GM12878 (cell line): ENCODE data around the gene TTLL13. TPM values are rescaled to one million over a fixed set of nuclear protein-coding genes. Genes with fewer than 3 reads are reported as not detected.

Source experiments
- ATAC-seq: fragments of 200-7000 bp; cut with Tn5 transposase; 3 replicates; pipeline ENCODE4 v1.9.1; 2020; ENCODE audit warnings: mild to moderate bottlenecking, moderate library complexity
- BruUV-seq: library from RNA; stranded (reverse); fragments of 400-500 nt; replicated peaks from 2 replicates; lab custom pipeline; 2021; lab: Mats Ljungman, UMichigan
- CTCF ChIA-PET: fragments of 300-600 bp; sonication (Branson Sonifier 250); formaldehyde crosslinking; extraction: SDS; loops from one replicate; lab custom pipeline; 2021; ENCODE audit warnings: inconsistent platforms; lab: Yijun Ruan, JAX
- POLR2A ChIA-PET: fragments of 350-600 bp; formaldehyde crosslinking; extraction: SDS; loops from one replicate; lab custom pipeline; 2021; ENCODE audit warnings: inconsistent platforms; lab: Charles Lee
- RAD21 ChIA-PET: fragments of 300-600 bp; sonication (Branson Sonifier 250); formaldehyde crosslinking; loops from one replicate; lab custom pipeline; 2023; ENCODE audit warnings: antibody characterized with exemption; ENCODE audit not compliant: unreplicated experiment; lab: Charles Lee
- SMC1A ChIA-PET: fragments of 300-600 bp; sonication (Branson Sonifier 250); formaldehyde crosslinking; loops from one replicate; lab custom pipeline; 2023; ENCODE audit not compliant: unreplicated experiment, uncharacterized antibody; lab: Charles Lee
- DNase-seq: peaks from one replicate; pipeline ENCODE4 v3.0.0-alpha.2; 2011; ENCODE audit warnings: low read depth, low spot score
- FAIRE-seq: peaks from 3 replicates; lab custom pipeline; 2011; peaks lifted over from hg19 to GRCh38; lab: Jason Lieb, UNC
- H2AFZ ChIP-seq: 2 replicates; pipeline ENCODE4 v1.6.0; 2011; ENCODE audit warnings: low read depth, low read length, control low read depth; ENCODE audit not compliant: control insufficient read depth
- H3K27ac ChIP-seq: 2 replicates; pipeline ENCODE4 v1.5.1; 2011; ENCODE audit warnings: control low read depth; ENCODE audit not compliant: control insufficient read depth, insufficient read depth
- H3K27me3 ChIP-seq, 2 experiments: replicated peaks in 1 of 2; 2 replicates each; pipeline versions ENCODE4 v1.6.0 to v1.6.1; 2011; ENCODE audit warnings: low read length in 1 of 2; ENCODE audit not compliant: control insufficient read depth in 2 of 2, insufficient read depth in 2 of 2
- H3K36me3 ChIP-seq, 2 experiments: 2 replicates each; pipeline ENCODE4 v1.5.1; 2011; ENCODE audit warnings: low read length in 1 of 2; ENCODE audit not compliant: control insufficient read depth in 2 of 2, insufficient read depth in 2 of 2
- H3K4me1 ChIP-seq: 2 replicates; pipeline ENCODE4 v1.6.1; 2011; ENCODE audit warnings: mild to moderate bottlenecking, low read length, moderate library complexity, mixed read lengths; ENCODE audit not compliant: control insufficient read depth, insufficient read depth
- H3K4me2 ChIP-seq: 2 replicates; pipeline ENCODE4 v1.6.0; 2011; ENCODE audit warnings: control low read depth; ENCODE audit not compliant: control insufficient read depth, insufficient read depth
- H3K4me3 ChIP-seq: fragments of 200-600 bp; sonication (generic); 2 replicates; pipeline ENCODE4 v1.5.1; 2016
- H3K79me2 ChIP-seq: 2 replicates; pipeline ENCODE4 v1.6.0; 2011; ENCODE audit warnings: low read length; ENCODE audit not compliant: control insufficient read depth, insufficient read depth
- H3K9ac ChIP-seq: 2 replicates; pipeline ENCODE4 v1.8.0; 2011; ENCODE audit warnings: low read length, control low read depth, mixed read lengths; ENCODE audit not compliant: control insufficient read depth, insufficient read depth
- H3K9me3 ChIP-seq: replicated peaks from 3 replicates; pipeline ENCODE4 v1.5.1; 2011; ENCODE audit warnings: mild to moderate bottlenecking, low read length; ENCODE audit not compliant: control insufficient read depth, insufficient read depth
- H4K20me1 ChIP-seq: 2 replicates; pipeline ENCODE4 v1.6.0; 2011; ENCODE audit not compliant: control insufficient read depth, insufficient read depth
- ASH2L ChIP-seq: fragments of 300-600, 200-600 bp; sonication (generic); IDR thresholded peaks from 2 replicates; pipeline ENCODE4 v1.6.1; 2017; ENCODE audit warnings: low read depth, mild to moderate bottlenecking, borderline replicate concordance
- CEBPZ ChIP-seq: fragments of 150-350 bp; IDR thresholded peaks from 2 replicates; pipeline ENCODE4 v1.6.1; 2016; ENCODE audit warnings: low read depth, low read length
- CHD2 ChIP-seq: IDR thresholded peaks from 2 replicates; pipeline ENCODE4 v1.6.1; 2011; ENCODE audit warnings: low read depth, low read length, improper control_type of control experiment, borderline replicate concordance
- HDAC6 ChIP-seq: fragments of 200-600 bp; sonication (generic); IDR thresholded peaks from one replicate; pipeline ENCODE4 v1.8.0; 2017; ENCODE audit warnings: antibody characterized with exemption; ENCODE audit not compliant: unreplicated experiment
- KAT2A ChIP-seq: conservative IDR thresholded peaks from 2 replicates; pipeline ENCODE4 v1.6.1; 2011; ENCODE audit warnings: low read depth, low read length; ENCODE audit not compliant: control insufficient read depth
- MEF2B ChIP-seq: fragments of 450-650 bp; IDR thresholded peaks from 2 replicates; pipeline ENCODE4 v1.6.1; 2018; ENCODE audit warnings: mild to moderate bottlenecking, moderate library complexity; ENCODE audit not compliant: partially characterized antibody, poor library complexity, severe bottlenecking
- MLLT1 ChIP-seq: fragments of 450-650 bp; IDR thresholded peaks from 2 replicates; pipeline ENCODE4 v1.6.1; 2016; ENCODE audit warnings: mild to moderate bottlenecking
- MTA2 ChIP-seq: fragments of 450-650 bp; IDR thresholded peaks from 2 replicates; pipeline ENCODE4 v1.6.1; 2016; ENCODE audit warnings: low read depth, mild to moderate bottlenecking, moderate library complexity
- MXI1 ChIP-seq: fragments of 150-350 bp; IDR thresholded peaks from 2 replicates; pipeline ENCODE4 v1.6.1; 2011; ENCODE audit warnings: low read depth, mild to moderate bottlenecking, inconsistent platforms, low read length, improper control_type of control experiment
- SIN3A ChIP-seq: IDR thresholded peaks from 2 replicates; pipeline ENCODE4 v1.6.1; 2012; ENCODE audit warnings: low read depth, low read length, improper control_type of control experiment
- SUPT20H ChIP-seq: IDR thresholded peaks from 2 replicates; pipeline ENCODE4 v1.6.1; 2011; ENCODE audit warnings: low read depth, mild to moderate bottlenecking, low read length, moderate library complexity, borderline replicate concordance; ENCODE audit not compliant: control insufficient read depth
- TCF12 ChIP-seq: IDR thresholded peaks from 2 replicates; pipeline ENCODE4 v1.6.1; 2011; ENCODE audit warnings: low read depth, mild to moderate bottlenecking, low read length
- TCF3 ChIP-seq: IDR thresholded peaks from 2 replicates; pipeline ENCODE4 v1.6.1; 2012; ENCODE audit warnings: low read depth, mild to moderate bottlenecking, low read length, borderline replicate concordance; ENCODE audit not compliant: insufficient read depth
- USF2 ChIP-seq: IDR thresholded peaks from 2 replicates; pipeline ENCODE4 v1.6.1; 2011; ENCODE audit warnings: low read depth, low read length, improper control_type of control experiment, borderline replicate concordance
- ZSCAN29 ChIP-seq: fragments of 450-650 bp; IDR thresholded peaks from 2 replicates; pipeline ENCODE4 v1.6.1; 2017; ENCODE audit warnings: mild to moderate bottlenecking, moderate library complexity
- ZZZ3 ChIP-seq: IDR thresholded peaks from 2 replicates; pipeline ENCODE4 v1.6.1; 2011; ENCODE audit warnings: low read depth; ENCODE audit not compliant: control insufficient read depth, insufficient read length
- WGBS: methylation state at CpG from one replicate; pipeline ENCODE4 v1.1.6; 2016; ENCODE audit warnings: low lambda C conversion rate; ENCODE audit not compliant: insufficient replicate concordance, insufficient coverage; ENCODE audit errors: missing lambda C conversion rate; 5-methylcytosine and 5-hydroxymethylcytosine counted together
- in situ Hi-C: fragments of 300-500 bp; cut with MboI; formaldehyde crosslinking; loops from 9 replicates; pipeline ENCODE4 v1.14.3; 2018; ENCODE audit warnings: mixed read lengths
- intact Hi-C: fragments of 100-400 bp; cut with micrococcal nuclease; formaldehyde crosslinking; loops from one replicate; pipeline ENCODE4 v1.14.2; 2022; ENCODE audit not compliant: unreplicated experiment
- polyA plus RNA-seq, 11 experiments: library from polyadenylated mRNA; depleted of rRNA in 4 of 11; unstranded in 6 of 11; stranded (reverse) in 5 of 11; fragments of >200 nt; fragmentation: Nextera tagmentation in 4 of 11; fragmentation: Illumina TruSeq in 1 of 11; extraction: Ambion mirVana in 4 of 11; extraction: Trizol in 1 of 11; gene quantifications; 1 replicate in 1 of 11; 2 replicates in 10 of 11; pipeline versions ENCODE4 v1.2.1 to v1.2.3, GENCODE V29; 2011 to 2016; ENCODE audit warnings: inconsistent platforms in 2 of 11, missing spikeins in 2 of 11, low read depth in 1 of 11
- total RNA-seq, 4 experiments: library from RNA; depleted of rRNA in 3 of 4; stranded (reverse); fragments of >200 nt in 3 of 4; fragmentation: Illumina TruSeq in 1 of 4; extraction: Trizol in 1 of 4; gene quantifications; 2 replicates each; pipeline versions ENCODE4 v1.2.1 to v1.2.3, GENCODE V29; 2013 to 2021

The TTLL13 gene
- total and polyA plus RNA-seq, 10 of the 15 experiments (the other 5 are each of a cell fraction or from before 2014, with no cell fraction given), result 0.03 to 0.32 (median 0.13) TPM; not detected in 1

GRCh38 chr15:90257776-90258175 lies 8.4 kb downstream of the TTLL13 start (continued):
- no peak for TF ChIP-seq TCF12
- no peak for TF ChIP-seq ZSCAN29
- no peak for TF ChIP-seq CHD2
- no peak for TF ChIP-seq HDAC6
- TF ChIP-seq MEF2B, result no peak

- no peaks in the 10 kb centered on the region for H3K36me3 ChIP-seq
- ChIA-PET POLR2A (interaction anchor here (1.0 to 2.2 kb wide), 3 partner anchors 11 to 26 kb away, joined by 3 to 10 read pairs (median 5); partner anchors contain the start of genes CIB1 and TTLL13), RAD21 (interaction anchor here (1.3 kb wide), 1 partner anchor 26 kb away, joined by 5 read pairs; the partner anchor contains the start of genes CIB1 and GDPGP1), SMC1A (interaction anchor here (0.9 to 1.7 kb wide), 3 partner anchors 9 to 29 kb away, joined by 3 to 7 read pairs (median 4); partner anchors contain the start of genes CIB1 and GDPGP1), CTCF (interaction anchor here (1.0 to 3.6 kb wide), 2 partner anchors 27 to 34 kb away, joined by 6 to 10 read pairs; partner anchors contain the start of genes CIB1 and GDPGP1)
- DNase-seq (peak; percentile 65), ATAC-seq (peak; percentile 89), FAIRE-seq (peak; percentile 97)
- peaks cover 31% of the 10 kb centered on the region for H3K4me1 ChIP-seq
- peak overlapping the region; percentile 82 for H3K4me2 ChIP-seq
- WGBS, result 2% methylated on average over 5 of the region's 5 CpGs
- H3K4me3 ChIP-seq, result no peak overlapping the region
- H3K27me3 ChIP-seq, result no peaks in the 10 kb centered on the region; a peak in 1 of 4 replicates
- no TSS peak for BruUV-seq
- H3K79me2 ChIP-seq, result no peaks in the 10 kb centered on the region
- H4K20me1 ChIP-seq, result no peaks in the 10 kb centered on the region
- H3K9me3 ChIP-seq, result no peaks in the 10 kb centered on the region
- no peak overlapping the region; the same call in 1 of the 2 replicates for H2AFZ ChIP-seq
- intact Hi-C loops, result loop anchor here (2.0 kb wide), 1 partner anchor 27 kb away; the partner anchor contains the start of gene CIB1
- H3K27ac ChIP-seq, result peak overlapping the region; percentile 79
- in situ Hi-C loops, result no loop called here
- no peak overlapping the region for H3K9ac ChIP-seq
- TF ChIP-seq ZSCAN29 (no peak), MXI1 (no peak), USF2 (no peak), MTA2 (peak; percentile 89), ZZZ3 (no peak), TCF3 (no peak), CEBPZ (no peak), MLLT1 (no peak), ASH2L (no peak), CHD2 (no peak), SIN3A (no peak), KAT2A (no peak), SUPT20H (no peak)
Measured at GRCh38 chr15:90259524-90259923, 10.2 kb downstream of the TTLL13 start.
